ENCODE results near the gene SSPN. TPM values are rescaled to one million over a fixed set of nuclear protein-coding genes. Genes with fewer than 3 reads are reported as not detected.

Gene SSPN
- 1.7 and 7.1 TPM in 2 replicates for total RNA-seq

- TF ChIP-seq, protein P1, sequence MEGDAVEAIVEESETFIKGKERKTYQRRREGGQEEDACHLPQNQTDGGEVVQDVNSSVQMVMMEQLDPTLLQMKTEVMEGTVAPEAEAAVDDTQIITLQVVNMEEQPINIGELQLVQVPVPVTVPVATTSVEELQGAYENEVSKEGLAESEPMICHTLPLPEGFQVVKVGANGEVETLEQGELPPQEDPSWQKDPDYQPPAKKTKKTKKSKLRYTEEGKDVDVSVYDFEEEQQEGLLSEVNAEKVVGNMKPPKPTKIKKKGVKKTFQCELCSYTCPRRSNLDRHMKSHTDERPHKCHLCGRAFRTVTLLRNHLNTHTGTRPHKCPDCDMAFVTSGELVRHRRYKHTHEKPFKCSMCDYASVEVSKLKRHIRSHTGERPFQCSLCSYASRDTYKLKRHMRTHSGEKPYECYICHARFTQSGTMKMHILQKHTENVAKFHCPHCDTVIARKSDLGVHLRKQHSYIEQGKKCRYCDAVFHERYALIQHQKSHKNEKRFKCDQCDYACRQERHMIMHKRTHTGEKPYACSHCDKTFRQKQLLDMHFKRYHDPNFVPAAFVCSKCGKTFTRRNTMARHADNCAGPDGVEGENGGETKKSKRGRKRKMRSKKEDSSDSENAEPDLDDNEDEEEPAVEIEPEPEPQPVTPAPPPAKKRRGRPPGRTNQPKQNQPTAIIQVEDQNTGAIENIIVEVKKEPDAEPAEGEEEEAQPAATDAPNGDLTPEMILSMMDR (IDR thresholded peaks at IDR 0.05; ENCODE audit: insufficient read depth, low read length, poor library complexity, severe bottlenecking) = no peak
- no peak for DNase-seq (ENCODE audit: low read depth)
These were observed at the start of gene SSPN for GRCh38 chr12:26195250-26195640. TSS of gene SSPN (plus strand) at chr12:26195573. CDS start at chr12:26195673, 100 bp downstream.

DNA sequence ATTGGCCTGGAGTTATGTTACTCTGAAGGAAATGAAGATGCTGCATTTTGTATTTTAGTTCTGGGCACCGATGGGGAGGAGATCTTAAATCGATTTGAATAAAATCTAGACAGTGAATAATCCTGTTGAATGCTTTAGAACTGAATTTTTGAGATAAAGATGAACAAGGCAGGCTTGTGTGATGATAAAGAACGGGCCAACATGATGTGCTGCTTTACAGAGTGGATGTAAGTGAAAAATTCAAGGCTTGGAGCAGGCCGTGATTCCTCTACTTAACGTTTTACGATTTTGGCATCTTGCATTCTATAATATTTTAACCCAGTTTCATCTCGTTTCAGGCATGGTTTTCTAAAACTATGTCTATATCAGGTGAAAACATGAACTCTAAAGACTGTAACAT is 47.1 kb upstream of the SSPN start:
- Histone ChIP-seq H3K27me3 (ENCODE audit: control insufficient read depth, insufficient read depth, low read length) (no peaks in the 10 kb centered on the region), H3K4me3 (ENCODE audit: low read depth, low read length) (no peak overlapping the region), H3K36me3 (ENCODE audit: control insufficient read depth, insufficient read depth, low read length) (no peaks in the 10 kb centered on the region)
- no peak for DNase-seq (ENCODE audit: low read depth)
- TF ChIP-seq, protein P1 (IDR thresholded peaks at IDR 0.05; ENCODE audit: insufficient read depth, low read length, poor library complexity, severe bottlenecking) = no peak

More at GRCh38 chr12:26195250-26195640, at the start of gene SSPN:
- peak within 1 kb of the TSS; percentile 52 for H3K4me3 ChIP-seq (ENCODE audit: low read depth, low read length)
- H3K36me3 ChIP-seq (ENCODE audit: control insufficient read depth, insufficient read depth, low read length) = no peaks in the 10 kb centered on the region
- no peaks in the 10 kb centered on the region for H3K27me3 ChIP-seq (ENCODE audit: control insufficient read depth, insufficient read depth, low read length)

DNA sequence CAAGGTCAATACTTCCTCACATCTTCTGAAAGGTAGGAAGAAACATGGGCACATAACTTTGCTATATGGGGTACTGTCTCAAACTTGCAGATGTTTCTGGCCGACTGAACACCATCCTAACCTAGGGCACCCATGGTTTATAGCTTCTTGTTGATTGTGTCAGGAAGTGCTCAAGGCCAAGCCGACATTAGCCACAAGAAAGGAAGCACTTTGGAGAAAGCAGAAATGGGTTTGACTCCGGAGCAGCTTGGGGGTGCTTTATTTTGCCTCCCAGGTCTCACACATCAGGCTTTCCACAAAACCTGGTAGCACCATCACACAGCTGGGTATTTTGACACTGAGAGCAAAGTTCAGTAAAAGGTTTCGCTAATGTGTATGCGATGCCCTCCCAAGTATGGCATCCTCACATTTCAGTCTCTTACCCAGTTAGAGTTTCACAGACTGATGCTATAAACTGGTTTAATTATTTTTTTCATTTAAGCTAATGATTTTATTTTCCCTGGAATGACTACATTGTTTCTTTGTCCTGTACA is 45.3 kb upstream of the SSPN start:
- Histone ChIP-seq H3K36me3 (ENCODE audit: control insufficient read depth, insufficient read depth, low read length) (no peaks in the 10 kb centered on the region), H3K4me3 (ENCODE audit: low read depth, low read length) (no peak overlapping the region), H3K27me3 (ENCODE audit: control insufficient read depth, insufficient read depth, low read length) (no peaks in the 10 kb centered on the region)
- DNase-seq (ENCODE audit: low read depth) = no peak
- TF ChIP-seq, protein P1 (IDR thresholded peaks at IDR 0.05; ENCODE audit: insufficient read depth, low read length, poor library complexity, severe bottlenecking) = no peak

DNA sequence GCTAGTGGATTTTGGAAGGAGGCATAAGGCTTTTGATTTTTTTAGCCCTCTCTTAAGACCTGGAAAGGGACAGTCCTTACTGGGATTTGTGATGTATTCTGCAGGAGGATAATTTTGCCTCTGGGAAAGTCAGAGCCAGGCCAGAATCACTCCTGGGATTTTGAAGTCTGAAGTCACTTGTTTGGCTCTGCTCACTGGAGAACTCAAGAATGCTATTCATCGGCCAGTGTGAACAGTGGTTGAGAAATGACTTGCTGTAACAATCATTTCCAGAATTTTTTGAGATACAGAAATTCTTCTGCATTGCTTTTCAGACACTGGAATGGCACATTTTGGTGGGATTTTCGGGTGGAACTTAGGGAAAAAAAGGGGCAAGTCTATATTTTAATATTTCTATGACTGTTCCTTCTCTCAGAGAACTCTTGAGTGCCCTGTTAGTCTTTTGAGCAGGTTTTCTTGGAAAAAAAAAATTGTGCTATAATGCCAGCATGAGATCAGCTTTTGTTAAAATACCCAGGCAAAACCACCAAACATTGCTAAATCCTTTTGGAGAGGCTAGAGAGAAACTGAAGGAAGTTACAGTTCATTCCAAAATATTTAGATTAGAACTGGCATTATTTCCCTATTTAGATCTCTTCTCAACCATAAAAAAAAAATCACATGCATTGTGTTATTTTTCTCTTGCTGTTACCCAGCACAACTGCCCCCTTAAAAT is 44.5 kb upstream of the SSPN start:
- peak; percentile 25 for DNase-seq (ENCODE audit: low read depth)
- no peaks in the 10 kb centered on the region for H3K36me3 ChIP-seq (ENCODE audit: control insufficient read depth, insufficient read depth, low read length)
- TF ChIP-seq, protein P1 (IDR thresholded peaks at IDR 0.05; ENCODE audit: insufficient read depth, low read length, poor library complexity, severe bottlenecking) = no peak
- H3K27me3 ChIP-seq (ENCODE audit: control insufficient read depth, insufficient read depth, low read length) = no peaks in the 10 kb centered on the region
- no peak overlapping the region for H3K4me3 ChIP-seq (ENCODE audit: low read depth, low read length)

DNA sequence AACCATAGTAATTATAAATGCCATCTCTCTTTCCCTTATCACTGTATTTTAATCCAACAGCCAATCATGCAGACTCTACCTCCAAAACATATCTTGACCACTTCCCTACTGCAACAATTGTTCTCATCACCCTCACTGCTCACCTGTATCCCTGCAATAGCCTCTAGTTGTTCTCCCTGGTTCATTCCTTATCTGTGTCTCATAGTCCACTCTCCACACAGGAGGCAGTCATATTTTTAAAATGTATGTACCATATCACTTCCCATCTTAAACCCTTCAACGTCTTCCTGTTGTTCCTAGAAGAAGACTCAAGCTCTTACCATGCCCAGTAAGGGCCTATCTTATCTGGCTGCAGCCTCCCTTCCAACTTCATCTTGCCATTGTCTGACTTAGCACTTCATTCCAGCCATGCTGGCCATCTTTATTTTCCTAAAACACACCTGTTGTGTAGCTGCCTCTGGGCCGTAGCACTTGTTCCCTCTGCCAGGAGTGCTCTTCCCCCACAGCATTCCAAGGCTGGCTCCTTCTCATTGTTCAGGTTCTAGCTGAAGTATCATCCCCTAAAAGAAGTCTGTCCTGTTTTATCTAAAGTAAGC is 42.8 kb upstream of the SSPN start:
- Histone ChIP-seq H3K36me3 (ENCODE audit: control insufficient read depth, insufficient read depth, low read length) (no peaks in the 10 kb centered on the region), H3K4me3 (ENCODE audit: low read depth, low read length) (no peak overlapping the region), H3K27me3 (ENCODE audit: control insufficient read depth, insufficient read depth, low read length) (no peaks in the 10 kb centered on the region)
- no peak for DNase-seq (ENCODE audit: low read depth)
- TF ChIP-seq, protein P1 (IDR thresholded peaks at IDR 0.05; ENCODE audit: insufficient read depth, low read length, poor library complexity, severe bottlenecking) = no peak

All from kidney epithelial cell (primary cell).